GM12891 (cell line): ENCODE data around the gene BAIAP2L2.

ENCODE experiments used
- POLR2A ChIP-seq: IDR thresholded peaks from 2 replicates; pipeline ENCODE4 v1.6.1; 2011; ENCODE audit warnings: low read depth, low read length, control low read depth
- POLR2AphosphoS5 ChIP-seq: IDR thresholded peaks from 2 replicates; pipeline ENCODE4 v1.6.1; 2011; ENCODE audit warnings: low read depth, low read length, control low read depth
- POU2F2 ChIP-seq: IDR thresholded peaks from 2 replicates; pipeline ENCODE4 v1.6.1; 2011; ENCODE audit warnings: low read depth, mild to moderate bottlenecking, control low read depth, low read length, moderate library complexity
- TAF1 ChIP-seq: IDR thresholded peaks from 2 replicates; pipeline ENCODE4 v1.6.1; 2011; ENCODE audit warnings: low read depth, low read length, control low read depth

DNA sequence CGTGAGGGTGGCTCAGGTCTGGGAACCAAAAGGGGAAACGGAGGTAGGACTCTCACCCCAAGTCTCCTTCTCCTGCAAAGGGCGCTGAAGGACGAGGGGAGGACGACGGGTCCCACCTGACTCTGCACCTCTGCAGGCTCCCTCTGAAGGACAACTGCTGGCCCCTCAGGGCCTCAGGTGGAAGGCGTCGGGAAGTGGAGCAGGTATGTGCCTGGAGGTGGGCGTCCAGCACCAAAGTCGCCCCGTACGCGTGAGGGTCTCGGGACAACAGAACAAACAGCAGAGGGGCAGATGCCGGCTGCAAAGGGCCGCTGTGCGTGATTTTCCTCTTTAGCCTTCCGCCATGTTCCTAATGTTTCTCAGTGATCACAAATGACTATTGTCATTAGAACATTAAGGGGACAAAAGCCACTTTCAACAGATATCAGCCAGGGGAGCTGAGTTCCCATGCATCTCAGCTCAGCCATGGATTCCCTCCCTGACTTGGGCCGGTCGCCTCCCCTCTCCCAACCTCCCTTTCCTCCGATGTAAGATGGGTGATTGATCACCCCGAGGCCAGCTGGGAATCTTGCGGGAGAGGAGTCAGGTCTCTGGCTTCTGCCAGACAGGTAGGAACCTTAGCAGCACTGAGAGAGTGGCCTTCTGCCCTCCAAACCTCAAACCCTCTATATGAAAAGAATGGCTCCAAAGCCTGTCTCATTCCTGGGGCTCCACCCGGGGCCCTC lies 27.3 kb downstream of the BAIAP2L2 start:
- TF ChIP-seq POLR2A (no peak), POLR2AphosphoS5 (no peak), TAF1 (no peak), POU2F2 (no peak)
